Measurements from ENCODE around the gene PATJ.

DNA sequence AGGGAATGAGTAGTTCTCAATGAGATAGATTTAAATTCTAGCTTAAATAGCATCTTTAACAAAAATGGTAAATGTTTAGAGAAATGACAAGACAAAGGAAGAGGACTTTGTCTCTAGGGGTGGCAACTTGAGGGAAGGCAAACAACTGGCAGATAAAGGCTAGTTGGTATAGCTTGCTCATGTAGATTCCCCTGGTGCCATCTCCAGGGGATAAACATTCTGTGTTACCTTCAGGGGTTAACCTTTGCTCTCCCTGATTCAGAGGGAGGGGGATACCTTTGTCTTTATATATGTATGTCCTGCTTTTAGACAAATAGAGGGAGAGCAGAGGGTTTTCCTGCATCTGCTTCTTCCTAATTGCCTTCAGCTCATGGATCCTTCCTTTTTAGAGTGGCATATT, 298.7 kb downstream of the PATJ start:
- TF ChIP-seq CTCF (IDR thresholded peaks at IDR 0.05) (no peak), POLR2A (IDR thresholded peaks at IDR 0.05) (no peak)

Data from testis (tissue), 2 donors.